ENCODE measurements around the gene PAF1. TPM values are rescaled to one million over a fixed set of nuclear protein-coding genes. Genes with fewer than 3 reads are reported as not detected.

PAF1 gene
- total RNA-seq, 1 donor from 2014 or later = 27.4 TPM

GRCh38 chr19:39406656-39407409, 15.9 kb upstream of the PAF1 start, which contains the start of gene ZFP36:
TSS of gene ZFP36 (plus strand) at chr19:39406847. CDS start at chr19:39406905, 58 bp downstream.
- no peak for DNase-seq (ENCODE audit: extremely low read depth, low read depth, low spot score)

- DNase-seq (ENCODE audit: extremely low read depth, low read depth, low spot score) = no peak
These were observed 15.2 kb upstream of the PAF1 start for GRCh38 chr19:39405958-39406655.

GRCh38 chr19:39405261-39405957, 14.5 kb upstream of the PAF1 start:
- DNase-seq (ENCODE audit: extremely low read depth, low read depth, low spot score) = no peak

- DNase-seq (ENCODE audit: extremely low read depth, low read depth, low spot score) = no peak
These were observed 12.7 kb upstream of the PAF1 start for GRCh38 chr19:39403331-39404312.

- no peak for DNase-seq (ENCODE audit: extremely low read depth, low read depth, low spot score)
These were observed 11.7 kb upstream of the PAF1 start for GRCh38 chr19:39402346-39403300.

GRCh38 chr19:39401549-39402345, 10.8 kb upstream of the PAF1 start:
- no peak for DNase-seq (ENCODE audit: extremely low read depth, low read depth, low spot score)

GRCh38 chr19:39401070-39401548, 10.2 kb upstream of the PAF1 start:
- DNase-seq (ENCODE audit: extremely low read depth, low read depth, low spot score) = no peak

GRCh38 chr19:39400061-39400460, 9.2 kb upstream of the PAF1 start:
- DNase-seq (ENCODE audit: extremely low read depth, low read depth, low spot score) = no peak

- DNase-seq (ENCODE audit: extremely low read depth, low read depth, low spot score) = no peak
These were observed 8.8 kb upstream of the PAF1 start for GRCh38 chr19:39399668-39400050.

- no peak for DNase-seq (ENCODE audit: extremely low read depth, low read depth, low spot score)
These were observed 7.5 kb upstream of the PAF1 start for GRCh38 chr19:39398297-39398864.

- DNase-seq (ENCODE audit: extremely low read depth, low read depth, low spot score) = no peak
These were observed 6.7 kb upstream of the PAF1 start for GRCh38 chr19:39397360-39398296.

GRCh38 chr19:39390451-39390750, 505 bp downstream of the PAF1 start:
- no peak for DNase-seq (ENCODE audit: extremely low read depth, low read depth, low spot score)

- no peak for DNase-seq (ENCODE audit: extremely low read depth, low read depth, low spot score)
These were observed 1.1 kb downstream of the PAF1 start for GRCh38 chr19:39389631-39390414.

- DNase-seq (ENCODE audit: extremely low read depth, low read depth, low spot score) = no peak
These were observed 2.2 kb downstream of the PAF1 start for GRCh38 chr19:39388657-39389056.

- no peak for DNase-seq (ENCODE audit: extremely low read depth, low read depth, low spot score)
These were observed 4.3 kb downstream of the PAF1 start for GRCh38 chr19:39386557-39386956.
